NB4 (cell line): ENCODE data around the gene ADM2.

Source experiments
- DNase-seq: peaks from one replicate; pipeline ENCODE4 v3.0.0; 2010; ENCODE audit warnings: low read depth
- H3K4me3 ChIP-seq: one replicate; pipeline ENCODE4 v1.5.1; 2011; ENCODE audit warnings: mild to moderate bottlenecking, low read depth, low read length, moderate library complexity
- MYC ChIP-seq: IDR thresholded peaks from 2 replicates; pipeline ENCODE4 v1.6.1; 2011; ENCODE audit warnings: low read depth, low read length
- POLR2A ChIP-seq: IDR thresholded peaks from 2 replicates; pipeline ENCODE4 v1.6.1; 2011; ENCODE audit warnings: mild to moderate bottlenecking; ENCODE audit not compliant: insufficient read length; ENCODE audit errors: extremely low read depth
- TF ChIP-seq, protein P1 (sequence below): IDR thresholded peaks from one replicate; pipeline ENCODE4 v1.5.1; 2012; ENCODE audit warnings: low read depth, low read length
- TF ChIP-seq, protein P2 (sequence below): IDR thresholded peaks from 2 replicates; pipeline ENCODE4 v1.6.1; 2011; ENCODE audit warnings: low read depth, low read length

The ADM2 gene

DNA sequence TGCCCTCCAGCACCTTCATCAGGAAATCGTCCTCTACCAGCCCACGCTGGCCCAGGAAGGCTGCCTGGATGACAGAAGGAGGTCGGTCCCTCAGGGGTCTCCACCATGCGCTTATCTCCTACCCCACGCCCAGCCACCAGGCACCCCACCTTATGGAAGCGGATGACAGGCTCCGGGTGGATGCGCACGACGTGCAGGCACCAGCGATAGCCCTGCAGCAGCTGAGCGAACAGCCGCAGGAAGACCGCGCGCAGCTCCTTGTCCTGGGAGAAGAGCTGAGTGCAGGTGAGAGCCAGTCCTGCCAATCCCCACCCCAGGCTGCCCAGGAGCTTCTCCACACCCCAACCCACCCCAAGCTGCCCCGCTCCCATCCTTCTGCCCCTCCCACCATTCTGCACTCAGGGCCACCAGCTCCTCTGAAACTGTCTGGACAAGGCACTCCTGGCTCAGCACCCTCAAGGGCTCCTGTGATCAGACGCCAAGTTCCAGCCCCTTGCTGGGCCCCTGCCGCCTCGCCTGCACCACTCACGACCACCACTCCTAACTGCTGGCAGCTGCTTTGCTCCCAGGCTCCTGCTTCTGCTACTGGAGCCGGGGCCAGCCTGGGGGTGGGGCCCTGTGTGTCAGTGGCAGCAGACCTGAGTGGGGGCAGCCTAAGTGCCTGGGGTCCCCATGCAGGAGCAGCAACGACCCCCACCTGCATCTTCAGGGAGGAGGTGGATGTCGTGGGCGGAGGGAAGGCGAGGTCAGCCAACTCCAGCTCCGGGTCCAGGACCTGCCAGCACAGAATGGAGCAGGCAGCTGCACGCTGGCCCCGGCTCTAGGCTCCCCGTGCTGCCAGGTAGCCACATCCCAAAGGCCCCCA, 16.0 kb upstream of the ADM2 start:
- TF ChIP-seq MYC = no peak
- TF ChIP-seq, protein P1, sequence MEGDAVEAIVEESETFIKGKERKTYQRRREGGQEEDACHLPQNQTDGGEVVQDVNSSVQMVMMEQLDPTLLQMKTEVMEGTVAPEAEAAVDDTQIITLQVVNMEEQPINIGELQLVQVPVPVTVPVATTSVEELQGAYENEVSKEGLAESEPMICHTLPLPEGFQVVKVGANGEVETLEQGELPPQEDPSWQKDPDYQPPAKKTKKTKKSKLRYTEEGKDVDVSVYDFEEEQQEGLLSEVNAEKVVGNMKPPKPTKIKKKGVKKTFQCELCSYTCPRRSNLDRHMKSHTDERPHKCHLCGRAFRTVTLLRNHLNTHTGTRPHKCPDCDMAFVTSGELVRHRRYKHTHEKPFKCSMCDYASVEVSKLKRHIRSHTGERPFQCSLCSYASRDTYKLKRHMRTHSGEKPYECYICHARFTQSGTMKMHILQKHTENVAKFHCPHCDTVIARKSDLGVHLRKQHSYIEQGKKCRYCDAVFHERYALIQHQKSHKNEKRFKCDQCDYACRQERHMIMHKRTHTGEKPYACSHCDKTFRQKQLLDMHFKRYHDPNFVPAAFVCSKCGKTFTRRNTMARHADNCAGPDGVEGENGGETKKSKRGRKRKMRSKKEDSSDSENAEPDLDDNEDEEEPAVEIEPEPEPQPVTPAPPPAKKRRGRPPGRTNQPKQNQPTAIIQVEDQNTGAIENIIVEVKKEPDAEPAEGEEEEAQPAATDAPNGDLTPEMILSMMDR = no peak
- no peak for TF ChIP-seq POLR2A
- TF ChIP-seq, protein P2, sequence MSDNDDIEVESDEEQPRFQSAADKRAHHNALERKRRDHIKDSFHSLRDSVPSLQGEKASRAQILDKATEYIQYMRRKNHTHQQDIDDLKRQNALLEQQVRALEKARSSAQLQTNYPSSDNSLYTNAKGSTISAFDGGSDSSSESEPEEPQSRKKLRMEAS = no peak
- no peak for DNase-seq
- H3K4me3 ChIP-seq = no peak overlapping the region

DNA sequence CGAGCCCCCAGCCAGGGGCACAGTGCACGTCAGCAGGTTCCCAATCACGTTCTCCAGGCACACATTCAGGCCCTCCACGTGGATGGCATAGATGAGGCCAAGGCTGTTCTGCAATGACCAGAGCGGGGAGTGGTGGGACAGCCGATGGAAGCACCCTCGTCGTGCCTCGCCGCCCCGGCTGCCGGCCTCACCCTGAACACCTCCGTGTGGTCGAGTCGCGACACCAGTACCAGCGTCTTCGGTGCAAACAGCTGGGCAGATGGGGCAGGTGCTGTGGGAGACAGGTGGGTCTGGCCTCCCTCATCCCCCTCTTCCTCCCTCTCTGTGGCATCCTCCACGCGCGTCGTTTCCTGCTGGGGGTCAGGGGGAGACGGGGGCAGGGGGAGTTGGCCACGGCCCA, 14.0 kb upstream of the ADM2 start:
- TF ChIP-seq, protein P2 = no peak
- TF ChIP-seq POLR2A = no peak
- TF ChIP-seq MYC = no peak
- TF ChIP-seq, protein P1 = no peak
- DNase-seq = no peak
- no peak overlapping the region for H3K4me3 ChIP-seq

DNA sequence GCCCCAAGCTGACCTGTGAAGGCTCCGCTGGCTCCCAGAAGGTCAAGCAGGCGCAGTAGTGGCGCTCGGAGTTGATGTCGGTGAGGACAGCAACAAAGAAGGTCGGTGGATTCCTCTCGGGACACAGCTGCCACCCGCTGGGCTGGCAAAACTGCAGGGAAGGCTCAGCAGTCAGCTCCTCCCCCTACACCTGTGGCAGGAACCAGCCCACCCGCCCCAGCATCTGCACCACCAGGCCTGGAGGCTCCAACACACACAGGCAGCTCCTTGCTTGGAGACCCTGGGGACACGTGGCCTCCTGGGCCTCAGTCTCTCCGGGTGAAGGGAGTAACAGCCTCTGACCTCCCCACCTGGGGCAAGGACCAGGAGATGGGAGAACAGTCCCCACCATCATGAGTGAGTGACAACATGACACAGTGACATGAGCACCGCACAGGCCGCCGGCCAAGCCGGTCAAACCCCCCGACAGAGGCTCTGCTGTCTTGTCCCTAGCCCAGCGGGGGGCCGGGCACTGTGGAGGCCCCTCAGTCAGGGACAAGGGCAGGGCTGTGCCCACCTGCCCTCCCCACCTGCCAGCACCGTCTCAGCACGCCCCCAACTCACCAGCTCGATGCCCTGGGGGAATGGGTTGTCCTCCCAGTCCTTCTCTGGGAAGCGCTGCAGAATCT, 13.4 kb upstream of the ADM2 start:
- DNase-seq = no peak
- H3K4me3 ChIP-seq = no peak overlapping the region
- TF ChIP-seq, protein P1 = no peak
- TF ChIP-seq, protein P2 = no peak
- TF ChIP-seq MYC (no peak), POLR2A (no peak)

GRCh38 chr22:50468626-50469025, 12.7 kb upstream of the ADM2 start:
- TF ChIP-seq, protein P1 = no peak
- TF ChIP-seq, protein P2 = no peak
- TF ChIP-seq POLR2A (no peak), MYC (no peak)
- H3K4me3 ChIP-seq = no peak overlapping the region
- DNase-seq = no peak

DNA sequence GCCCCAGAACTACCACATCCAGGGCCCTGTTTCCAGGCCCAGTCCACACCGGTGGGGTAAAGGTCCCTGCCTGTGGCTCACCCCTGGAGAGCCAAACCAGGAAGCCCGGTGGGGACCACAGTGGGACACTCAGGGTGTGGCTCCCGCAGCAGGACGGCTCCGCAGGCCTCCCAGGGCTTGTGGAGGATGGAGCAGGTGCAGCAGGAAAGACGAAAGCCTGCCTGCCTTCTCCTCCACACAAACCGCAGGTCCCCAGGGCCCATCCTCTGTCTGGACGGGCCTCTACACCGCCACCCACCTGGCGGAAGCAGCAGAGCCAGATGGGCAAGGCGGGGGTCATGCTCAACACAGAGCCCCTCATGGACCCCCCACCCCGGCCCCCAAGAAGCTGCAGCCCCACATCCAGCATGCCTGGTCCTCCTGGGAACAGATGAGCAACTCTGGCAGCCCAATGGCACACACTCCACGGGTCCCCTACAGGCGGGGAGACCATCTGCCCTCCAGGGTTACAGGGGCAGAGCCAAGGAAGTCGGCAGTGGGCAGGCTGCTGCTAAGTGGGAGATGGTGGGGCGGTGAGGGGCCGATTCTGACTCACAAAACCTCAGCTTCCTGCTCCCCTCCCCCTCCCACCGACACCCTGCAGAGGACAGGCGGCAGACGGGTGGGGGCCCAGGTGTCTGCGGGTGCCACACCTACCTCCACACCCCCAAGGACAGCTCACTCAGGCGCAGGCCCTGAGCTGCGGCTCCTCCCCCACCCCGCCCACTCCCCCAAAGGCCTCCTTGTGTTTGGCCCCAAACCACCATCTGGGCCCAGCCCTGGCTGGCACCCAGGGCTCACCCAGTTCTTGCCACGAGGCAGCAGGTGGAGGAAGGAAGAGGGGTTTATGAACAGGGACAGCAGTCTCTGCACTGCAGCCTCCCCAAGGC, 11.7 kb upstream of the ADM2 start:
- DNase-seq = peak; percentile 99
- H3K4me3 ChIP-seq = peak overlapping the region; percentile 25
- TF ChIP-seq, protein P2 = peak; percentile 32; the same call in 1 of the 2 replicates
- TF ChIP-seq MYC = peak; percentile 54; the same call in 1 of the 2 replicates
- TF ChIP-seq, protein P1 = peak; percentile 7
- TF ChIP-seq POLR2A = no peak
